Measurements from ENCODE around the gene CRB3. TPM values are rescaled to one million over a fixed set of nuclear protein-coding genes. Genes with fewer than 3 reads are reported as not detected.

CRB3 gene
- total RNA-seq, 2 experiments from 2014 or later, result 1.6 to 2.4 TPM

DNA sequence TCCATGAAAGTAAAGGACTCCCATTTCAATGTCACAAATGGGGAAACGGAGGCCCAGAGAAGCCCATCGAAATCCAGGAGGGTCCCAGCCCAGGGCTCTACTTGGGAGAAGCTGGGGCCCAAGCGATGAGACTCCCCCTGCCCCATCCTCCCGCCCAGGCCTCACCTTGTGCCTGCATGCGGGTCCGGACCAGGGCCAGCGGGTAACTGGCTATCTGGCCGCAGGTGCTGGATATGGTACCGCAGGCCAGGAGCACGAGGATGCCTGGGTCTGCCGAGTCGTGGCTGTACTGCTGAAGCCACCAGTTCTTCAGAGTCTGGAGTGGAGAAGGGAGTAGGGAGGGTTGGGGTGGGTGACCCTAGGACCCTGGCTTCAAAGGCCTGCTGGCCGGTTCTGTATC lies 20.1 kb upstream of the CRB3 start:
- POLR2A ChIA-PET, result no interaction called here
- CTCF ChIA-PET, result no interaction called here
- intact Hi-C loops (cut with micrococcal nuclease), result no loop called here
- Mint-ChIP-seq H3K36me3 (peaks cover 6% of the 10 kb centered on the region), H3K27ac (no peak overlapping the region), H3K27me3 (no peaks in the 10 kb centered on the region), H3K9me3 (no peaks in the 10 kb centered on the region), H3K4me3 (no peak overlapping the region), H3K4me1 (ENCODE audit: low read depth) (no peaks in the 10 kb centered on the region)
- DNase-seq, result no peak

DNA sequence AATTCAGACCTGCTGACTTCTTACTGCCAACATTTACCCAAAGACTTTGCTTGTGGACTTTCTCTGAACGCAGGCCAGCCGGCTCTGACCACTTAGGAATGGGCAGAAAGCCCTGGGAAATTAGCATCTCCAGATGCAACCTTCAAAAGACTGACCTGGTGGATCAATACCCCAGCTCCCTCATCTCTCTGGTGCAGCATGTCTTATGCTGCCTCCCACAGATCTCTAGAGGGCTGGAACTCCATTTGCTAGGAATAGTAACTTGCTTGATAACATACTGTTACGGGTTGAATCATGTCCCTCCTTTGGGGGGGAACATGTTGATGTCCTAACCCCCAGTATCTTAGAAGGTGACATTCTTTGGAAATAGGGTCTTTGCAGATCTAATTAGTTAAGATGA lies 17.6 kb upstream of the CRB3 start:
- no peaks in the 10 kb centered on the region for H3K9me3 Mint-ChIP-seq
- intact Hi-C loops (cut with micrococcal nuclease), result no loop called here
- no peak overlapping the region for H3K4me3 Mint-ChIP-seq
- H3K4me1 Mint-ChIP-seq (ENCODE audit: low read depth), result no peaks in the 10 kb centered on the region
- CTCF ChIA-PET, result no interaction called here
- no peak overlapping the region for H3K27ac Mint-ChIP-seq
- H3K36me3 Mint-ChIP-seq, result peaks cover 10% of the 10 kb centered on the region
- no peak for DNase-seq
- H3K27me3 Mint-ChIP-seq, result no peaks in the 10 kb centered on the region
- POLR2A ChIA-PET, result no interaction called here

DNA sequence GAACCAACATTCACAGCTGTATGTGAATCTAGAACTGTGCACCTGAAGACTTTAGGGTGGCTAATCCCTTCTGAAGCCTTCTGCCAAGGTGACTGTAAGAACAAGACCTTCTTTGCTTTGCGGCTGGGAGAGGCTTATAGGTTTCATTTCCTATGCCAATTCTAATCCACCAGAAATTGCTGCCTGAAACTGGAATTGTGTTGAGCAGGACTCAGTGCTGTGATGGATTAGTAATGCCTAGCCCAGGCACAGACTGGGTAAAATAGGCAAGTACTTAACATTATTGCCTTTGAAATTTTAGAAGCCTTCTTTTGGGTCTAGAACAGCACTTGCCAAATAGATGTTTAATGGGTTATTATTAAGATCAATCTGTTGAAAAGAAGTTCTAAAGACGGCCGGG lies 16.0 kb upstream of the CRB3 start:
- Mint-ChIP-seq H3K9me3 (no peaks in the 10 kb centered on the region), H3K4me1 (ENCODE audit: low read depth) (no peaks in the 10 kb centered on the region), H3K36me3 (peaks cover 14% of the 10 kb centered on the region), H3K27me3 (no peaks in the 10 kb centered on the region), H3K27ac (no peak overlapping the region), H3K4me3 (no peak overlapping the region)
- intact Hi-C loops (cut with micrococcal nuclease), result no loop called here
- CTCF ChIA-PET, result no interaction called here
- POLR2A ChIA-PET, result no interaction called here
- no peak for DNase-seq

DNA sequence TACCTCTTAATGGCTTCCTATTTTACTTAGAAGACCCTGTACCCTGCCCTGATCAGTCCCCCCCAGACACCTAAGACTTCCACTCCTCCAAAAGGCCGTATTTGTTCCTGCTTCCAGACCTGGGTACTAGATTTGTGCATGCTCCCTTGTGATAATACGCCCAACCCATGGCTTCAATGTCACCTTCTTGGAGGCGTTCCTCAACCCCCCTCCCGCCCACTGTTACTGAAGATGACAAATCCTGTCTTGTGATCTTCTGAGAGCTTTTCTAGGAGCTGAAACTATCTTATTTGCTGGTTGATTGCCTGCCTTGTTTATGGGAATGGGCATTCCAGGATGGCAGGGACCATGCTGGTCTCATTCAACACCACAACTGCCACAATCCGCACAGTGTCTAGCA lies 13.9 kb upstream of the CRB3 start:
- ChIA-PET POLR2A (no interaction called here), CTCF (interaction anchor here (0.7 kb wide), 1 partner anchor 37 kb away, joined by 3 read pairs; no protein-coding TSS in a partner anchor)
- no peak overlapping the region for H3K27ac Mint-ChIP-seq
- DNase-seq, result no peak
- no peaks in the 10 kb centered on the region for H3K4me1 Mint-ChIP-seq (ENCODE audit: low read depth)
- H3K9me3 Mint-ChIP-seq, result peaks cover 18% of the 10 kb centered on the region
- H3K36me3 Mint-ChIP-seq, result peaks cover 33% of the 10 kb centered on the region
- H3K4me3 Mint-ChIP-seq, result no peak overlapping the region
- intact Hi-C loops (cut with micrococcal nuclease), result no loop called here
- no peaks in the 10 kb centered on the region for H3K27me3 Mint-ChIP-seq

DNA sequence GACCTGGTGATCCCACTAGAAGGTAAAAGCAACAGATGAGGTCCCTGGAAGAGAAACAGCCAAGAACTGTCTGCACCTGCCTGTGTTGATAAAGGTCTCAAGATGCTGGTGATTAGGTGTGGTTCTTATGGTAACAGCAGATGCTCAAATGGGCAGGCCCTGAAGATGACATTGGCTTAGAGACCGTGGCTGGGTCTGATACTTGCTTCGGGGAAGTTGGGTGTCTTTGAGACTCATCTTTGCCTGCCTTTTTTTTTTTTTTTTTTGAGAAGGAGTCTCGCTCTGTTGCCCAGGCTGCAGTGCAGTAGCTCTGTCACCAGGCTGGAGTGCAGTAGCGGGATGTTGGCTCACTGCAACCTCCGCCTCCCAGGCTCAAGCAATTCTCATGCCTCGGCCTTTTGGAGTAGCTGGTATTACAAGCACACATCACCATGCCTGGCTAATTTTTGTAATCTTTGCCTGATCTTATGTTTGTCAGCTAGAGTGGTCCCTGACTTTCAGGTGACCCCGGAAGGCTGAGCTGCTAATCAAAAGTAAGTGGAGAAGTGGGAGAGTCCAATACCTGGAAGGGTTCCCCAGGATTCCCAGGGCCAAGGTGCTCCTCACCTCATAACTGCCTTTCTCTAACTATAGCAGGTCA lies 12.4 kb upstream of the CRB3 start:
- Mint-ChIP-seq H3K9me3 (peaks cover 27% of the 10 kb centered on the region), H3K27me3 (no peaks in the 10 kb centered on the region), H3K4me1 (ENCODE audit: low read depth) (no peaks in the 10 kb centered on the region), H3K36me3 (peaks cover 40% of the 10 kb centered on the region), H3K4me3 (no peak overlapping the region), H3K27ac (no peak overlapping the region)
- ChIA-PET POLR2A (no interaction called here), CTCF (no interaction called here)
- intact Hi-C loops (cut with micrococcal nuclease), result no loop called here
- no peak for DNase-seq

DNA sequence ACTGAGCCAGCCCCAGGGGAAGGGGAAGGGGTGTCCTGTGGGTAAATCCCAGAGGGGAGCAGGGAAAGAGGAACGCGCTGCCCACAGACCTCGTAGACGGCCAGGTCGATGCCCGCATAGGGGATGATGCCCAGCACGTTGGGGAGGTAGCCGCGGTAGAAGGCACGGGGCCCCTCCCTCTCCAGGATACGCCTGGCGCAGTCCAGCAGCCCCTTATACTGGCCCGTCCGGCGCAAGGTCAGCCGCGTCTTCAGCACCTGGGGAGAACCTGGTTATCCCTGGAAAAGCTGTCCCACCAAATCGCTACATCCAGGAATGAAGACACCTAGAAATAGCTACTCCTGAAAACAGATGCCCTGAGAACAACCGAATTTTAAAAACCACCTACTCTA lies 11.9 kb upstream of the CRB3 start:
- no peaks in the 10 kb centered on the region for H3K4me1 Mint-ChIP-seq (ENCODE audit: low read depth)
- no peak for DNase-seq
- no peak overlapping the region for H3K27ac Mint-ChIP-seq
- no peaks in the 10 kb centered on the region for H3K27me3 Mint-ChIP-seq
- peaks cover 27% of the 10 kb centered on the region for H3K9me3 Mint-ChIP-seq
- intact Hi-C loops (cut with micrococcal nuclease), result no loop called here
- CTCF ChIA-PET, result no interaction called here
- peaks cover 39% of the 10 kb centered on the region for H3K36me3 Mint-ChIP-seq
- POLR2A ChIA-PET, result no interaction called here
- no peak overlapping the region for H3K4me3 Mint-ChIP-seq

DNA sequence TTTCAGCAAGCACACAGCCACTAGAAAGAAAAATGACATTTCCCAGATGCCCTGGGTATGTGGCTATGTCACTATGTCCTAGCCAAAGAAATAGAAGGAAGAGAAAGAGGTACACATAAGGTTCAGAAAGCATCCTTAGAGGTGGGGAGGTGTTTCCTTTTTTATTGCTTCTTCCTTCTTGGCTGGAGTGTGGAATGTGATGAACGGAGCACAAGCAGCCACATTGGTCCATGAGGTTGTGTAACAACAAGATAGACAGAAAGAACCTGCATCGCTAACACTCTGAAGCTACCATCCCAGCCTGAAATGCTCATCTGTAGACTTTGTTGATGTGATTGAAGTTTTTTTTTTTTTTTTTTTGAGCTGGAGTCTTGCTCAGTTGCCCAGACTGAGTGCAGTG lies 11.2 kb upstream of the CRB3 start:
- Mint-ChIP-seq H3K27ac (no peak overlapping the region), H3K4me3 (no peak overlapping the region), H3K27me3 (no peaks in the 10 kb centered on the region), H3K9me3 (peaks cover 27% of the 10 kb centered on the region), H3K4me1 (ENCODE audit: low read depth) (no peaks in the 10 kb centered on the region), H3K36me3 (peaks cover 39% of the 10 kb centered on the region)
- intact Hi-C loops (cut with micrococcal nuclease), result no loop called here
- CTCF ChIA-PET, result no interaction called here
- no peak for DNase-seq
- POLR2A ChIA-PET, result no interaction called here

DNA sequence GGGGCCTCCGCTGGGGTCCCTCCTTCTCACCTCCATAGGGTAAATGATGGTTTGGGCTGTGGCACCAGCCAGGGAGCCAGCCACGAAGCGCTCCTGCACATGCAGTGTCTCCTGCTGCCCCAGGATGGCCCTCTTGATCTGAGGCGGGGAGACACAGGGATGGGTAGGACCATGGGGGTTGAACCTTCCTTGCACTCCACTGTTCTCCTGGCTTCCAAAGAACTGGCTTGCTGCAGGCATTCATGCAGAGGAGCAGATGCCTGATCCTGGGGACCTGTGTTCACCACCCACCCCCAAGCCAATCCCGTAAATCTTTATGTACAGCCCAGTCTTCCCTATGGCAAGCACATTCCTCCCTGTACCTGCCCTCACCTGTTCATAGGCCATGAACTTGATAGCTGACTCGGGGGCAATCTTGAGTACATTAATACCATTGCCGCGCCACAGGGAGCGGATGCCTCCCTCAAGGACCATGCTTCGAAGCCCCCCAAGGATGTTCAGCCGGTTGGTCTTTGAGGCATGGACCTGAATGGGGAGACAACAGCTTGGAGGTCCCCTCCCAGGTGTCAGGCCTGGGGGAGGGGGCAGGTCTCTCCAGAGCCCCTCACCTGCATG lies 10.0 kb upstream of the CRB3 start:
- no peak for DNase-seq
- H3K4me3 Mint-ChIP-seq, result no peak overlapping the region
- intact Hi-C loops (cut with micrococcal nuclease), result no loop called here
- H3K4me1 Mint-ChIP-seq (ENCODE audit: low read depth), result peaks cover 6% of the 10 kb centered on the region
- H3K27me3 Mint-ChIP-seq, result no peaks in the 10 kb centered on the region
- peaks cover 39% of the 10 kb centered on the region for H3K36me3 Mint-ChIP-seq
- CTCF ChIA-PET, result interaction anchor here (0.6 kb wide), 1 partner anchor 15 kb away, joined by 3 read pairs; no protein-coding TSS in a partner anchor
- POLR2A ChIA-PET, result no interaction called here
- H3K9me3 Mint-ChIP-seq, result peaks cover 27% of the 10 kb centered on the region
- no peak overlapping the region for H3K27ac Mint-ChIP-seq

DNA sequence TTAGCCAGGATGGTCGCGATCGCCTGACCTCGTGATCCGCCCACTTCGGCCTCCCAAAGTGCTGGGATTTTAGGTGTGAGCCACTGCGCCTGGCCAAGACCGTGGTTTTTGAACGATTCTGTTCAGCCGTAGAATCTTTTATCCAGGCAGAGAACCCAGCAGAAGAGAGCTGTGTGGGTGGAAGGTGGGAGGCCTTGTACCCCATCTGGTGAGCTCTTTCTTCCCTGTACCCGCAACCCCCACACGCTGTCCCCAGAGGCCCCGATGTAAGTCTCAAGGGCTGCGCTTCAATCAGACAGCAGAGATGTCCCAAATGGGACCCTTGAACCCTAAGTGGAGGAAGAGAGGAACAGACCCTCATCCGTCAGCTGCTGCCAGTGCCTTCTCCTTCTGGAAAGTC lies 8.1 kb upstream of the CRB3 start:
- no peak for DNase-seq
- no peak overlapping the region for H3K4me3 Mint-ChIP-seq
- no peak overlapping the region for H3K27ac Mint-ChIP-seq
- H3K27me3 Mint-ChIP-seq, result no peaks in the 10 kb centered on the region
- intact Hi-C loops (cut with micrococcal nuclease), result no loop called here
- peaks cover 36% of the 10 kb centered on the region for H3K36me3 Mint-ChIP-seq
- ChIA-PET CTCF (no interaction called here), POLR2A (no interaction called here)
- peaks cover 27% of the 10 kb centered on the region for H3K9me3 Mint-ChIP-seq
- peaks cover 12% of the 10 kb centered on the region for H3K4me1 Mint-ChIP-seq (ENCODE audit: low read depth)

DNA sequence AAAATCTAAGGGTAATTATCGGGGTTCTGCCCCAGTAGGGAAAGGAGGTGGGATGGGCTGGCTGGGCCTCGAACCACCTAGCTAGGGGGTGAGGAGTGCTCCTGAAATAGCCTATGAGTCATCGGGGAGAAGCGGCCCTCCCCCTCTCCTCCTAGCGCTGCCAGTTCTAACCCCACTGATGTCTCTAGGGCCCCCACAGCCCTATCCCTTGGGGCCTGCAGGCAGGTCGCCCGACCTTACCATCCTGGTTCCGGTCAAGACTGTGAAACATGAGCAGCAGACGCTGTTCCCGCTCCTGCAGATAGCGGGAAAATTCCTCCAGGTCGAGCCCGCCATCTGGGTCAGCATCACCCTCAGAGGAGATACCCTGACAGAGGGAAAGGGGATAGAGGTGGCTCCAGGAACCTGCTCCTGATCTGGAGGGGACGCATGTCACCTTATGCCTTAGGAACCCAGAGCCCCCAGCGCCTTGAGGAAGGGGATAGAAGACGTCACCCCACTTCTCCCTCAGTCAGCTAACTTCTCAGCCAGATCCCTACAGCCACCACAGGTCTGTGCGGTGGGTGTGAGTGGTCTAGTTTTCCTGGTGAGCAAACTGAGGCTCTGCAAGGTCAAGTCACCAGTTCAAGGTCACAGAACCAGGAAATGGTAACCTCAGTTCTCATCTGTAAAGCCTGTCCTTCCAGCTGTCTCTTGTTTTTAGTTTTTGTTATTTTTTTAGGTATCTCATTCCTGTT lies 5.9 kb upstream of the CRB3 start:
- ChIA-PET POLR2A (no interaction called here), CTCF (no interaction called here)
- no peaks in the 10 kb centered on the region for H3K27me3 Mint-ChIP-seq
- H3K4me3 Mint-ChIP-seq, result peak overlapping the region; percentile 82
- intact Hi-C loops (cut with micrococcal nuclease), result no loop called here
- DNase-seq, result no peak
- peaks cover 27% of the 10 kb centered on the region for H3K9me3 Mint-ChIP-seq
- no peak overlapping the region for H3K27ac Mint-ChIP-seq
- peaks cover 12% of the 10 kb centered on the region for H3K4me1 Mint-ChIP-seq (ENCODE audit: low read depth)
- peaks cover 31% of the 10 kb centered on the region for H3K36me3 Mint-ChIP-seq

DNA sequence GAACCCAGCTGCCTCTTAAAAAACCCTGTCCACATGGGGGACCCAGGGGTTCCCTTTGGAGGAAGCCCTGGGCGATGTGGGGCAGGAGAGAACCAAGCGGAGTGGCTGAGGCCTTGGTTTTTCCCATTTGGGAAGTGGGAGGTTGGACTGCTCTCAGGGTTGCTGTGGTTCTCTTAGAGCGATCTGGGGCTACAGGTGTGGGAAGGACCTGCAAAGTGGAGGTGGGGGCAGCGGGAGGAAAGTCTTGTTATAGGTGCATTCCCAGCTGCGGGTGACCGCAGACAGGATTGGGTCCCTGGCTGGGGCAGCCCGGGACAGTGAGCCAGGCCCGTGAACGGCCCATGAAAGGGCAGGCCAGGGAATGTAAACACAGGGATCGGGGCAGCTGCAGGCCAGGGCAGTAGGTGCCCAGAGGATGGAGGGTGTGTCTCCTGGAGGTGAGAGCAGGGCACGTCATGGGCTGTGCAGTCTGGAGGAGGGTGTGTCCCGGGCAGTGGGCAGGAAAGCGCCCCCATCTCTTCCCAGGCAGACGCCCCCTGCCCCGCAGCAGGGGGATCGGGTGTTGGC lies 5.3 kb upstream of the CRB3 start:
- intact Hi-C loops (cut with micrococcal nuclease), result no loop called here
- H3K4me1 Mint-ChIP-seq (ENCODE audit: low read depth), result peaks cover 13% of the 10 kb centered on the region
- POLR2A ChIA-PET, result interaction anchor here (1.1 kb wide), 1 partner anchor 22 kb away, joined by 3 read pairs; the partner anchor contains the start of gene DENND1C
- no peak for DNase-seq
- peaks cover 23% of the 10 kb centered on the region for H3K9me3 Mint-ChIP-seq
- peaks cover 26% of the 10 kb centered on the region for H3K36me3 Mint-ChIP-seq
- H3K4me3 Mint-ChIP-seq, result peak overlapping the region; percentile 82
- CTCF ChIA-PET, result no interaction called here
- no peak overlapping the region for H3K27ac Mint-ChIP-seq
- no peaks in the 10 kb centered on the region for H3K27me3 Mint-ChIP-seq

DNA sequence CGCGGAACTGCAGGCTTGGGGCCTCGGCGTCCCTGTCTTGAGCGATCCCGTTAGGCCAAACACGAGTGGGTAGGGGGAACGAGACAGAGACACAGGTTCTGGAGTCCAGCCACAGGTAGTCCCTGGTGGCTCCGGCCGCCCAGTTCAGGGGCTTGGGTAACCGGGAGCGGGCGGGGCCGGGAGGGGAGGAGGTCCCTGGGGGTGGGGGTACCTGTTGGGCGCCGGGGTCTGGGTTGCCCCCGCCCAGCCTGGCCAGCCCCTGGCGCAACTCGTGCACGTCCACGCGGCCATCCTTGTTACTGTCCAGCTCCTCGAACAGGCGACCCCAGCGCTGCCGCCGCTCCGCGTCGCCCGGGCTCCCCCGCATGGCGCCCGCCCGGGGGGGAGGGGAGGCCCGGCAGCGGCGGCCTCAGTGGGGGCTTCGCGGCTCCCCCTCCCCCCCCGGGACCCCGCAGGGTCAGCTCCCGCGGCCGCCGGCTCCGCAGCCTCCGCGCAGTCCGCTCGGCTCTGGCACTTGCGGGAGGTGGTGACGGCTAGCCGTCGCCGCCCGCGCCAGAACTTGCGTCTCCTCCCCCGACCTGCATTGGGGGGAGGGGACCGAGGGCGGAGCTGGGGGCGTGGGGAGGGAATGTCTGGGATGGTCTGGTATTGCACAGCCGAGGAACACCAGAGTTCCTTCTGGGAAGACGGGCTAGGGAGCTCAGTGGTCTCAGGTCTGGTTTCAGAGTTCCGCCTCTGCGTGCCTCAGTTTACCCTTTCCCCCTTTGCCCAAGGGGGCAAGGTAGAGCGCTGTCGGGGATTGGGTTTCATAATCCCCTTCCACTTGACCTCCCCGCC lies 4.6 kb upstream of the CRB3 start, which contains the start of gene SLC25A23:
TSS of gene SLC25A23 (minus strand) at position 531 of the 837 bp plus-strand sequence. CDS start at position 367, 164 bp downstream.
- ChIA-PET POLR2A (interaction anchor here (1.1 kb wide), 1 partner anchor 22 kb away, joined by 3 read pairs; the partner anchor contains the start of gene DENND1C), CTCF (no interaction called here)
- peaks cover 19% of the 10 kb centered on the region for H3K36me3 Mint-ChIP-seq
- H3K9me3 Mint-ChIP-seq, result peaks cover 16% of the 10 kb centered on the region
- intact Hi-C loops (cut with micrococcal nuclease), result loop anchor here (1.0 to 5.0 kb wide), 6 partner anchors 22 to 260 kb away; partner anchors contain the start of genes DENND1C and GTF2F1
- H3K4me1 Mint-ChIP-seq (ENCODE audit: low read depth), result peaks cover 16% of the 10 kb centered on the region
- peak within 1 kb of the TSS; percentile 88 for H3K27ac Mint-ChIP-seq
- H3K4me3 Mint-ChIP-seq, result peak within 1 kb of the TSS; percentile 91
- H3K27me3 Mint-ChIP-seq, result no peaks in the 10 kb centered on the region
- DNase-seq, result peak; percentile 73
